ENCODE measurements around the gene NFKBIA. TPM values are rescaled to one million over a fixed set of nuclear protein-coding genes. Genes with fewer than 3 reads are reported as not detected.

The NFKBIA gene
- total and polyA plus RNA-seq, 7 donors: 95.5 to 340 (median 258) TPM

GRCh38 chr14:35406090-35406489, 1.5 kb upstream of the NFKBIA start:
- WGBS, 2 donors: 72 to 74% methylated on average over 2 of the region's 2 CpGs
- peak overlapping the region; percentile 97 to 100 (median 100) for H3K27ac ChIP-seq

GRCh38 chr14:35405304-35405996, 901 bp upstream of the NFKBIA start:
- DNase-seq: peak; percentile 79
- peak overlapping the region; percentile 97 to 100 (median 100) for H3K27ac ChIP-seq
- no peaks in the 10 kb centered on the region for H3K27me3 ChIP-seq
- H3K4me3 ChIP-seq: peak overlapping the region; percentile 83 to 99 (median 96)
- peaks cover 29 to 32% (median 31%) of the 10 kb centered on the region in 4 donors for H3K36me3 ChIP-seq
- no peaks in the 10 kb centered on the region for H3K9me3 ChIP-seq
- peaks cover 0 to 48% (median 39%) of the 10 kb centered on the region in 4 donors for H3K4me1 ChIP-seq
- intact Hi-C loops (cut with DNase I): loop anchor here (5.0 to 10.0 kb wide), 2 partner anchors 283 to 419 kb away; partner anchors contain the start of genes BRMS1L, PPP2R3C and PRORP
- TF ChIP-seq POLR2A (IDR thresholded peaks at IDR 0.05): no peak
- no peak for TF ChIP-seq POLR2AphosphoS5 (IDR thresholded peaks at IDR 0.05)
- TF ChIP-seq EP300 (IDR thresholded peaks at IDR 0.05): no peak
- TF ChIP-seq, protein P1, sequence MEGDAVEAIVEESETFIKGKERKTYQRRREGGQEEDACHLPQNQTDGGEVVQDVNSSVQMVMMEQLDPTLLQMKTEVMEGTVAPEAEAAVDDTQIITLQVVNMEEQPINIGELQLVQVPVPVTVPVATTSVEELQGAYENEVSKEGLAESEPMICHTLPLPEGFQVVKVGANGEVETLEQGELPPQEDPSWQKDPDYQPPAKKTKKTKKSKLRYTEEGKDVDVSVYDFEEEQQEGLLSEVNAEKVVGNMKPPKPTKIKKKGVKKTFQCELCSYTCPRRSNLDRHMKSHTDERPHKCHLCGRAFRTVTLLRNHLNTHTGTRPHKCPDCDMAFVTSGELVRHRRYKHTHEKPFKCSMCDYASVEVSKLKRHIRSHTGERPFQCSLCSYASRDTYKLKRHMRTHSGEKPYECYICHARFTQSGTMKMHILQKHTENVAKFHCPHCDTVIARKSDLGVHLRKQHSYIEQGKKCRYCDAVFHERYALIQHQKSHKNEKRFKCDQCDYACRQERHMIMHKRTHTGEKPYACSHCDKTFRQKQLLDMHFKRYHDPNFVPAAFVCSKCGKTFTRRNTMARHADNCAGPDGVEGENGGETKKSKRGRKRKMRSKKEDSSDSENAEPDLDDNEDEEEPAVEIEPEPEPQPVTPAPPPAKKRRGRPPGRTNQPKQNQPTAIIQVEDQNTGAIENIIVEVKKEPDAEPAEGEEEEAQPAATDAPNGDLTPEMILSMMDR (IDR thresholded peaks at IDR 0.05): no peak
- WGBS, 2 donors: 40 to 49% methylated on average over 14 of the region's 14 CpGs

More at GRCh38 chr14:35406090-35406489, 1.5 kb upstream of the NFKBIA start:
- no peaks in the 10 kb centered on the region for H3K9me3 ChIP-seq
- no peaks in the 10 kb centered on the region for H3K27me3 ChIP-seq
- intact Hi-C loops (cut with DNase I): loop anchor here (2.0 to 10.0 kb wide), 4 partner anchors 143 to 419 kb away; partner anchors contain the start of genes BRMS1L, PPP2R3C and PRORP
- no peak for DNase-seq
- TF ChIP-seq POLR2A (IDR thresholded peaks at IDR 0.05) (no peak), POLR2AphosphoS5 (IDR thresholded peaks at IDR 0.05) (no peak), EP300 (IDR thresholded peaks at IDR 0.05) (no peak)
- TF ChIP-seq, protein P1 (IDR thresholded peaks at IDR 0.05): no peak
- peak overlapping the region in 3 of 4 donors; percentile 83 to 99 (median 94) for H3K4me3 ChIP-seq
- H3K36me3 ChIP-seq: peaks cover 24 to 26% (median 25%) of the 10 kb centered on the region in 4 donors
- peaks cover 0 to 42% (median 33%) of the 10 kb centered on the region in 4 donors for H3K4me1 ChIP-seq

GRCh38 chr14:35403603-35404448, 723 bp downstream of the NFKBIA start:
- H3K4me1 ChIP-seq: peaks cover 0 to 63% (median 53%) of the 10 kb centered on the region in 4 donors
- WGBS, 2 donors: 1% methylated on average over 81 of the region's 81 CpGs
- intact Hi-C loops (cut with DNase I): loop anchor here (1.0 to 10.0 kb wide), 8 partner anchors 19 to 692 kb away; partner anchors contain the start of genes BRMS1L, CFL2, FAM177A1 and PSMA6
- peak overlapping the region; percentile 83 to 99 (median 96) for H3K4me3 ChIP-seq
- H3K27me3 ChIP-seq: no peaks in the 10 kb centered on the region
- H3K27ac ChIP-seq: peak overlapping the region; percentile 97 to 100 (median 100)
- peak; percentile 99 for DNase-seq
- H3K36me3 ChIP-seq: peaks cover 29 to 48% (median 38%) of the 10 kb centered on the region in 4 donors
- TF ChIP-seq EP300 (IDR thresholded peaks at IDR 0.05): peak; percentile 70 to 97 (median 88)
- TF ChIP-seq POLR2AphosphoS5 (IDR thresholded peaks at IDR 0.05): peak; percentile 64 to 90 (median 90)
- peak in 1 of 2 donors; percentile 41 for TF ChIP-seq POLR2A (IDR thresholded peaks at IDR 0.05)
- TF ChIP-seq, protein P1 (IDR thresholded peaks at IDR 0.05): no peak
- no peaks in the 10 kb centered on the region for H3K9me3 ChIP-seq

DNA sequence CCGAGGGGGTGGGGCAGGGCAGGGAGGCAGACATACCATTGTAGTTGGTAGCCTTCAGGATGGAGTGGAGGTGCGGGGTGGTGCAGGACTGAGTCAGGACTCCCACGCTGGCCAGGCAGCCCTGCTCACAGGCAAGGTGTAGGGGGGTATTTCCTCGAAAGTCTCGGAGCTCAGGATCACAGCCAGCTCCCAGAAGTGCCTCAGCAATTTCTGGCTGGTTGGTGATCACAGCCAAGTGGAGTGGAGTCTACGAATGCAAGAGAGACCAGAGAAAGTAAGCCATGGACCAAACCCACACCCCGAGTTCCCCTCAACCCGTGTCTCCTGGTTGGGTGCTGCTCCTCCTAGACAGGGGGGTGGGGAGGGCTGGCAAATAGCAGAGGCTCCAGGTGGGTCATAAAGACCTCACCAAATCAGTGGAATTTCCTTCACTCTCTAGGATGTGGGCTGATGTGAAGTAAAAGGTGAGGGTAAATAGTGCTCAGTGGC, 1.4 kb downstream of the NFKBIA start:
- 2 to 9% methylated on average over 8 of the region's 8 CpGs for WGBS, 2 donors
- peaks cover 29 to 52% (median 38%) of the 10 kb centered on the region in 4 donors for H3K36me3 ChIP-seq
- intact Hi-C loops (cut with DNase I): loop anchor here (1.0 to 10.0 kb wide), 5 partner anchors 18 to 691 kb away; partner anchors contain the start of genes BRMS1L, CFL2 and FAM177A1
- peak overlapping the region; percentile 83 to 99 (median 96) for H3K4me3 ChIP-seq
- H3K9me3 ChIP-seq: no peaks in the 10 kb centered on the region
- TF ChIP-seq POLR2AphosphoS5 (IDR thresholded peaks at IDR 0.05): peak in 1 of 4 donors; percentile 0
- TF ChIP-seq, protein P1 (IDR thresholded peaks at IDR 0.05): no peak
- DNase-seq: peak; percentile 80
- H3K4me1 ChIP-seq: peaks cover 0 to 69% (median 58%) of the 10 kb centered on the region in 4 donors
- H3K27ac ChIP-seq: peak overlapping the region; percentile 97 to 100 (median 100)
- H3K27me3 ChIP-seq: no peaks in the 10 kb centered on the region

Measured in sigmoid colon (tissue), 7 donors.